Body of pancreas (tissue), 4 donors: ENCODE results near the gene ATF2.

Experiments
- CTCF ChIP-seq, 7 experiments: fragments of 450-650 bp in 4 of 7; fragments of 200-600 bp in 3 of 7; sonication (generic) in 3 of 7; IDR thresholded peaks; one replicate each; pipeline ENCODE4 v1.5.1; 2016 to 2019; ENCODE audit warnings: antibody characterized with exemption in 7 of 7
- POLR2A ChIP-seq, 3 donors: fragments of 450-650 bp; IDR thresholded peaks; one replicate each; pipeline ENCODE4 v1.6.1; 2016; ENCODE audit warnings: antibody characterized with exemption in 3 of 3, mild to moderate bottlenecking in 2 of 3

DNA sequence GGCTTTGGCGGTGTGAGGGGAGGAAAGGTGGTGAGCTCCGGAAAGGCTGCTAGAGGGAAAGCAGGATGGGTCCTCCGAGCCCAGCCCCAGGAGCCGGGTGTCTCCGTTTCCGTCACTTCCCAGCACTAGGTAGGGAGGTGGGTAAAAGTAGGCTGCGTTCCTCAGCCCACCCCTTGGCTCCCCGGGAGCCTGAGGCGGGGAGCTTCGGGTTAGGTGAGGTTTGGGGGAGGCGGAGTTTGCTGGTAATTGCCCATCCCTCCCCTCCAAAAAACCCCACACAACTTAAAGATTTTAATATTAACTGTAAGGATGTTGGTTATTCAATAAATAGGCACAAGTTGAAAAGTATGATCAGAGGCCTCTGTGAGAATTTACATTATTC is 552 bp upstream of the ATF2 start:
- TF ChIP-seq CTCF (IDR thresholded peaks at IDR 0.05) (no peak), POLR2A (IDR thresholded peaks at IDR 0.05) (peak; percentile 46 to 86 (median 86))
